K562 (cell line): ENCODE measurements around the gene UNC5B. TPM values are rescaled to one million over a fixed set of nuclear protein-coding genes. Genes with fewer than 3 reads are reported as not detected.

Experiments
- BCL6 ChIP-seq: fragments of 250-450 bp; sonication (Bioruptor Pico); IDR thresholded peaks from 2 replicates; pipeline ENCODE4 v1.4.0; 2020
- E2F1 ChIP-seq: sonication (generic); formaldehyde crosslinking; IDR thresholded peaks from 2 replicates; pipeline ENCODE4 v1.8.1; 2023; ENCODE audit warnings: mild to moderate bottlenecking, missing genetic modification reagents, moderate library complexity
- E2F6 ChIP-seq, 2 experiments: IDR thresholded peaks; 2 replicates each; pipeline ENCODE4 v1.6.1; 2011; ENCODE audit warnings: borderline replicate concordance in 1 of 2, control low read depth in 1 of 2, low read depth in 1 of 2, low read length in 1 of 2, mild to moderate bottlenecking in 1 of 2, mixed read lengths in 1 of 2, moderate library complexity in 1 of 2; ENCODE audit not compliant: insufficient read depth in 1 of 2, insufficient read length in 1 of 2, poor library complexity in 1 of 2, severe bottlenecking in 1 of 2; ENCODE audit errors: extremely low read depth in 1 of 2
- FOXJ2 ChIP-seq: fragments of 200-800 bp; sonication (Bioruptor generic); IDR thresholded peaks from 2 replicates; pipeline ENCODE4 v1.6.1; 2016; ENCODE audit warnings: missing genetic modification characterization, missing compliant biosample characterization
- HDAC1 ChIP-seq, 2 experiments: fragments of 450-650 bp; IDR thresholded peaks; 2 replicates each; pipeline ENCODE4 v1.6.1; 2016 to 2017; ENCODE audit warnings: inconsistent platforms in 1 of 2, mild to moderate bottlenecking in 1 of 2, moderate library complexity in 1 of 2
- HNRNPLL ChIP-seq: fragments of 200-400 bp; formaldehyde crosslinking; IDR thresholded peaks from 2 replicates; pipeline ENCODE4 v1.6.1; 2017; ENCODE audit warnings: low read length, low read depth, mild to moderate bottlenecking; ENCODE audit not compliant: poor library complexity, severe bottlenecking
- KLF16 ChIP-seq: IDR thresholded peaks from 2 replicates; pipeline ENCODE4 v1.6.1; 2016; ENCODE audit warnings: antibody characterized with exemption
- MTA1 ChIP-seq: fragments of 450-650 bp; IDR thresholded peaks from 2 replicates; pipeline ENCODE4 v1.6.1; 2017; ENCODE audit warnings: borderline replicate concordance
- PURB ChIP-seq: sonication (generic); formaldehyde crosslinking; IDR thresholded peaks from 2 replicates; pipeline ENCODE4 v1.9.0; 2021; ENCODE audit warnings: low read depth, mild to moderate bottlenecking, missing genetic modification reagents
- RCOR1 ChIP-seq, 2 experiments: IDR thresholded peaks; 2 replicates each; pipeline ENCODE4 v1.6.1; 2012; ENCODE audit warnings: low read depth in 2 of 2, low read length in 2 of 2, borderline replicate concordance in 1 of 2, improper control_type of control experiment in 1 of 2
- SMARCB1 ChIP-seq: IDR thresholded peaks from 2 replicates; pipeline ENCODE4 v1.6.1; 2011; ENCODE audit warnings: improper control_type of control experiment, low read depth; ENCODE audit not compliant: insufficient read length
- SMARCE1 ChIP-seq: fragments of 450-650 bp; IDR thresholded peaks from 2 replicates; pipeline ENCODE4 v1.7.1; 2016; ENCODE audit warnings: mild to moderate bottlenecking
- TAF1 ChIP-seq: IDR thresholded peaks from 2 replicates; pipeline ENCODE4 v1.6.1; 2011; ENCODE audit warnings: mild to moderate bottlenecking, low read length, moderate library complexity; ENCODE audit not compliant: insufficient read depth, control insufficient read depth, severe bottlenecking; ENCODE audit errors: extremely low read depth
- USF2 ChIP-seq: sonication (generic); formaldehyde crosslinking; IDR thresholded peaks from 2 replicates; pipeline ENCODE4 v1.5.0; 2020; ENCODE audit warnings: missing genetic modification reagents
- ZNF384 ChIP-seq: IDR thresholded peaks from 2 replicates; pipeline ENCODE4 v1.6.1; 2012; ENCODE audit warnings: low read depth, low read length, improper control_type of control experiment
- ZNF766 ChIP-seq: fragments of 200-800 bp; sonication (Bioruptor generic); conservative IDR thresholded peaks from 2 replicates; pipeline ENCODE4 v1.6.1; 2016; ENCODE audit warnings: missing genetic modification characterization, missing compliant biosample characterization
- polyA plus RNA-seq, 8 experiments: library from polyadenylated mRNA; depleted of rRNA in 4 of 8; stranded (reverse) in 5 of 8; unstranded in 3 of 8; fragments of >200 nt; fragmentation: Nextera tagmentation in 2 of 8; fragmentation: Illumina TruSeq in 1 of 8; extraction: Ambion mirVana in 2 of 8; extraction: Trizol in 1 of 8; gene quantifications; 2 replicates each; pipeline versions ENCODE4 v1.2.1 to v1.2.3, GENCODE V29; 2011 to 2014; ENCODE audit warnings: inconsistent platforms in 1 of 8, missing spikeins in 1 of 8
- total RNA-seq, 7 experiments: library from RNA; depleted of rRNA in 6 of 7; stranded (reverse); fragments of >200 nt in 6 of 7; fragmentation: Illumina TruSeq in 2 of 7; extraction: Trizol in 2 of 7; gene quantifications; 2 replicates each; pipeline versions ENCODE4 v1.2.1 to v1.2.3, GENCODE V29; 2011 to 2021; ENCODE audit warnings: low replicate concordance in 1 of 7
- TF ChIP-seq, protein P1 (sequence below): sonication (generic); formaldehyde crosslinking; IDR thresholded peaks from 2 replicates; pipeline ENCODE4 v1.8.0; 2023; ENCODE audit warnings: mild to moderate bottlenecking, missing genetic modification reagents
- TF ChIP-seq, protein P2 (sequence below): fragments of 450-650 bp; formaldehyde crosslinking; IDR thresholded peaks from 2 replicates; pipeline ENCODE4 v1.4.0; 2022; ENCODE audit warnings: mild to moderate bottlenecking, moderate library complexity

UNC5B gene
- total and polyA plus RNA-seq, 9 of the 15 experiments (the other 6 are each of a cell fraction or from before 2014, with no cell fraction given): 0.10 to 8.4 (median 2.1) TPM

DNA sequence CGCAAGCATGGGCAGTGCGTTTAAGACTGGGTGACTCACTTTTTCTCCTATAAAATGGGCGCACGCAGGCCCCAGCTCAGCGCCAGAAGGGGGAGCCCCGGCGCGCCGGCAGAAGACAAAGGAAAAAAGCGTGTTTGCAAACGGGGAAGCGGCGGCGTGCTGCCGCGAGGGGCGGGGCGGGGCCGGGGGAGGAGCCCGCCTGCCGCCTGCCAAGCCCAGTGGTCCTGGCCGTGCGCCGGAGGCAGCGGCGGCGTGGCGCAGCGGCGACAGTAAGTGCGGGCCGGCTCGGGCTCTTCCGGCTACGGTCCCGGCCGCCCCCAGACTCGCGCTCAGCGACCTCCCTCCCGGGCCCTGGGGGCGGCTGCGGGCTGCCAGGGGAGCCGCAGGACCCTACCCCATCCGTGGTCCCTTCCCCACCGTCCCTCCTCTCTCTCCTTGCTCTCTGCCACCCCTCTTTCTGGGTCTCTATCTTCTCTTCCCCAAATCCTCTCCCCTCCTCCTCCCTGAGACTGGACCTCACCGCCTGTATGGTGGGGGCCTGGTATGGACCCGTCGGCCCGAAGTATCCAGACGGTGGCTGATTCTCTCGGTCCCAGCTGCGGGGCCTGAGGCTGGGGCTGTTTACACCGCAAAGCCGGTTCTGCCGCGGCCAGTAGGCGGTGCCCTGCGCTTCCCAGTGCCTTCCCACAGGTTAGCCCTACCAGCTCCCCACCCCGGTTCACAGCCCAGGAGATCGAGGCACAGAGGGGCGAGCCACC is 106.9 kb downstream of the UNC5B start, which contains the start of gene SLC29A3 (continued):
- TF ChIP-seq, protein P1, sequence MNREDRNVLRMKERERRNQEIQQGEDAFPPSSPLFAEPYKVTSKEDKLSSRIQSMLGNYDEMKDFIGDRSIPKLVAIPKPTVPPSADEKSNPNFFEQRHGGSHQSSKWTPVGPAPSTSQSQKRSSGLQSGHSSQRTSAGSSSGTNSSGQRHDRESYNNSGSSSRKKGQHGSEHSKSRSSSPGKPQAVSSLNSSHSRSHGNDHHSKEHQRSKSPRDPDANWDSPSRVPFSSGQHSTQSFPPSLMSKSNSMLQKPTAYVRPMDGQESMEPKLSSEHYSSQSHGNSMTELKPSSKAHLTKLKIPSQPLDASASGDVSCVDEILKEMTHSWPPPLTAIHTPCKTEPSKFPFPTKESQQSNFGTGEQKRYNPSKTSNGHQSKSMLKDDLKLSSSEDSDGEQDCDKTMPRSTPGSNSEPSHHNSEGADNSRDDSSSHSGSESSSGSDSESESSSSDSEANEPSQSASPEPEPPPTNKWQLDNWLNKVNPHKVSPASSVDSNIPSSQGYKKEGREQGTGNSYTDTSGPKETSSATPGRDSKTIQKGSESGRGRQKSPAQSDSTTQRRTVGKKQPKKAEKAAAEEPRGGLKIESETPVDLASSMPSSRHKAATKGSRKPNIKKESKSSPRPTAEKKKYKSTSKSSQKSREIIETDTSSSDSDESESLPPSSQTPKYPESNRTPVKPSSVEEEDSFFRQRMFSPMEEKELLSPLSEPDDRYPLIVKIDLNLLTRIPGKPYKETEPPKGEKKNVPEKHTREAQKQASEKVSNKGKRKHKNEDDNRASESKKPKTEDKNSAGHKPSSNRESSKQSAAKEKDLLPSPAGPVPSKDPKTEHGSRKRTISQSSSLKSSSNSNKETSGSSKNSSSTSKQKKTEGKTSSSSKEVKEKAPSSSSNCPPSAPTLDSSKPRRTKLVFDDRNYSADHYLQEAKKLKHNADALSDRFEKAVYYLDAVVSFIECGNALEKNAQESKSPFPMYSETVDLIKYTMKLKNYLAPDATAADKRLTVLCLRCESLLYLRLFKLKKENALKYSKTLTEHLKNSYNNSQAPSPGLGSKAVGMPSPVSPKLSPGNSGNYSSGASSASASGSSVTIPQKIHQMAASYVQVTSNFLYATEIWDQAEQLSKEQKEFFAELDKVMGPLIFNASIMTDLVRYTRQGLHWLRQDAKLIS (CRISPR knock-in tag): peak; percentile 40; the same call in 1 of the 2 replicates
- TF ChIP-seq HDAC1 (IDR thresholded peaks at IDR 0.05): peak; percentile 81 to 89; a peak in 3 of 4 replicates
- TF ChIP-seq PURB (CRISPR knock-in tag): no peak
- TF ChIP-seq USF2 (CRISPR knock-in tag): no peak
- TF ChIP-seq KLF16: 0 out of 2 replicates have a peak, but pooled peaks have one; percentile 24
- TF ChIP-seq TAF1: peak; percentile 47
- TF ChIP-seq MTA1: 0 out of 2 replicates have a peak, but pooled peaks have one; percentile 13
- TF ChIP-seq HNRNPLL: no peak
- no peak for TF ChIP-seq SMARCB1
- peak; percentile 75; the same call in 1 of the 2 replicates for TF ChIP-seq SMARCE1
- TF ChIP-seq, protein P2, sequence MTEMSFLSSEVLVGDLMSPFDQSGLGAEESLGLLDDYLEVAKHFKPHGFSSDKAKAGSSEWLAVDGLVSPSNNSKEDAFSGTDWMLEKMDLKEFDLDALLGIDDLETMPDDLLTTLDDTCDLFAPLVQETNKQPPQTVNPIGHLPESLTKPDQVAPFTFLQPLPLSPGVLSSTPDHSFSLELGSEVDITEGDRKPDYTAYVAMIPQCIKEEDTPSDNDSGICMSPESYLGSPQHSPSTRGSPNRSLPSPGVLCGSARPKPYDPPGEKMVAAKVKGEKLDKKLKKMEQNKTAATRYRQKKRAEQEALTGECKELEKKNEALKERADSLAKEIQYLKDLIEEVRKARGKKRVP: no peak
- TF ChIP-seq BCL6 (CRISPR knock-in tag): no peak
- TF ChIP-seq ZNF384: peak; percentile 81
- no peak for TF ChIP-seq E2F1
- TF ChIP-seq ZNF766 (CRISPR knock-in tag): 0 out of 2 replicates have a peak, but pooled peaks have one; percentile 27
- TF ChIP-seq FOXJ2: no peak
- TF ChIP-seq RCOR1 (IDR thresholded peaks at IDR 0.05; ENCODE audit: borderline replicate concordance in 1 of 2, low read depth in 2 of 2, low read length in 2 of 2): peak; percentile 96 to 99
- TF ChIP-seq E2F6 (IDR thresholded peaks at IDR 0.05; ENCODE audit: borderline replicate concordance in 1 of 2, extremely low read depth in 1 of 2, insufficient read depth in 1 of 2, insufficient read length in 1 of 2, low read depth in 1 of 2, low read length in 1 of 2, poor library complexity in 1 of 2, severe bottlenecking in 1 of 2): peak; percentile 42 to 89
